AG20443 (cell line): ENCODE results near the gene SLC22A12.

Experiments used
- DNase-seq: peaks from one replicate; pipeline ENCODE4 v3.0.0; 2012; ENCODE audit warnings: low spot score, mixed read lengths

The SLC22A12 gene

DNA sequence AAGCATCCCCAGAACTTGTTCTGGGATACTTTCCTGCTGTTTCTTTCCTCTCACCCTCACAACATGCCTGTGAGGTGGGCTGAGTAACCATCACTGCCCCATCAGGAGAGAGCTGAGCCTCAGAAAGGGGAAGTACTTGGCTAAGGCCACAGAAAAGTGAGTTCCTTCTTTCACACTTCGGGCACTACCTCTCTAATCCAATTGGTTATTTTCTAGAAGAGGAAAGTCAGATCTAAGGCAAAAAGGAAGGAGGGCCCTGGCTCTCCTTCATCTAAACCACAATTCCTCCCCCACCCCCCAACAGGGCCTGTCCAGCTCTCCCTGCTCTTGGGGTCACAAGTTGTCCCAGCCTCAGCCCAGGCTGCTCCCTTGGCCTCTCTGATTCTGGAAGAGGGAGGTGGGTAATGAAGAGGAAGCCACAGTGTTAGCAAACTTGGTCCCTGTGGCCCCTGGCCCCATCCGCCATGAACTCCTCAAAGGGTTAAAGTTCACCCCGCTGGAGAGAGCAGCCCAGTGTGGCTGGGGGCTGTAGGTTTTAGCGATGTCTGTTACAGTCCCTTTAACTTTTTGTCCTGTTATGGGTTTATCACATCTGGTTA lies 34.0 kb downstream of the SLC22A12 start:
- DNase-seq, result no peak

DNA sequence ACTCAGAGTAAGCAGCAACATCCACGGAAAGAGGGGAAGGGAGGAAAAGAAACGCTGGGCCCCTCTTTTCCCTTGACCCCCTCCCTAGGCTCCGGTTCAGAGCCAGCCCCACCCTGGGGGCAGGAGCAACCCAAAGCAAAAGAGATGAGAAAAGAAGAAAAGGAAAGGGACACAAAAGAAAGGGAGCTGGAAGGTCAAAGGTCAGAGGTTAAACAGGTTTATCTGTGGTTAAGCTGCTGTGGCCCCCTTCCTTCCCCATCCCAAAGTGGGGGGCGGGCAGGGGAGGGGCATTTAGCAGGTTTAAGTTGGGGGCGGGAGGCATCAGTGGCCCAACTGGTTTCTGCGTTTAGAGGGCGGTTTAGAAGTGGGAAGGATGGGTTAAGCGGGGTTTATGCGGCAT lies 35.6 kb downstream of the SLC22A12 start:
- DNase-seq, result no peak

DNA sequence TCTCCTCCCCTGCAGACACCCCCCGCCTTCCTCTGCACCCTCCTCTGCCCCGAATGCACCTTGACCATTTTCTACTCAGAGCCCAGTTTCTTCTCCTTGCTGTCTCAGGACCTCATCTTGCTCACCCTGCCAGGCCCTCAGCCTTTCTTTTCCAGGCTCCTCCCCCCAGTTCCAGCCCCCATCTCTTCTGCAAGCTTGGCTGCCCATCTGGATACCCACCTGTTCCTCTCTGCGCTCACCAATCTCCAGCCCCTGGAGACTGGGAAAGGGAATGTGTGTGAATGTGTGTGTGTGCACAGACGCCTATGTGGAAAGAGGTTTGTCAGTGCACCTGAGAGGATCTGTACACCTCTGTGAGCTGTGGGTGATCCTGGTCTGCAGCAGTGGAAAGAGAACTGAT lies 36.4 kb downstream of the SLC22A12 start:
- DNase-seq, result no peak

DNA sequence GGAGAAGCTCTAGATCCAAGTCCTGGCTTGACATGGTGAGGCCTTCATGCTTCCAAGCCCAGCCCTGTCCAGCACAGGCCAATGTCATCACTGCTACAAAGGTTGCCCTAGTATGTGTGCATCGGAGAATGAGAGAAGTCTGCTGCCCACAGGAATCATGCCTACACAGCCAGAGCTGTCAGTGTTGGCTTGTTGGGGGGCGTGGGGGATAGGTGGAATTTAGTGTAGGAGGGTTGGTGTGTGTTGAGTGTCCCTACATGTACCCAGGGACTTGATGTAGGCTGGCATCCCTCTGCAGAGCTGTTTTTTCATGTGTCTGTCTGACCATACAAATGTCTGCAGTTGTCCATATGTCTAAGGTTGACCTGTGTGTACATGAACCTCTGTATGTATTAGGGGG lies 37.6 kb downstream of the SLC22A12 start:
- DNase-seq, result no peak

DNA sequence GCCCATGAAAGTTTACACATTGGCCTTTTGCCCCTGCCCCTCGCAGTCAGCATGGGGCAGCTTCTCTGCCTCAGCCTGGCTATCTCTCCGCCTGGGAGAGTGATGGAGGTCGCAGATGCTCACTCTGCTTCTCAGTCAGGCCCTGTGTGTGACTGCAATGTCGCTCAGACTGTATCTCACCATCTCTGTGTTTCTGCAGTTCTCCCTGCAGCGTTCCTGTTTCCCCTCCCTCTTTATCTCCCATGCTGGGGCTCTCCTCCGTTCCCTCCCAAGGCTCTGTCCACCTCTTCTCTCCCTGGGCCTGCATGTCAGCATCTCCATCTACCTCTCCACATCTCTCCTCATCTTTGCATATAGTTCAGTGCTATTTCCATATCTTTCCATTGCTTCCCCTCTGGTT lies 38.1 kb downstream of the SLC22A12 start:
- DNase-seq, result no peak

DNA sequence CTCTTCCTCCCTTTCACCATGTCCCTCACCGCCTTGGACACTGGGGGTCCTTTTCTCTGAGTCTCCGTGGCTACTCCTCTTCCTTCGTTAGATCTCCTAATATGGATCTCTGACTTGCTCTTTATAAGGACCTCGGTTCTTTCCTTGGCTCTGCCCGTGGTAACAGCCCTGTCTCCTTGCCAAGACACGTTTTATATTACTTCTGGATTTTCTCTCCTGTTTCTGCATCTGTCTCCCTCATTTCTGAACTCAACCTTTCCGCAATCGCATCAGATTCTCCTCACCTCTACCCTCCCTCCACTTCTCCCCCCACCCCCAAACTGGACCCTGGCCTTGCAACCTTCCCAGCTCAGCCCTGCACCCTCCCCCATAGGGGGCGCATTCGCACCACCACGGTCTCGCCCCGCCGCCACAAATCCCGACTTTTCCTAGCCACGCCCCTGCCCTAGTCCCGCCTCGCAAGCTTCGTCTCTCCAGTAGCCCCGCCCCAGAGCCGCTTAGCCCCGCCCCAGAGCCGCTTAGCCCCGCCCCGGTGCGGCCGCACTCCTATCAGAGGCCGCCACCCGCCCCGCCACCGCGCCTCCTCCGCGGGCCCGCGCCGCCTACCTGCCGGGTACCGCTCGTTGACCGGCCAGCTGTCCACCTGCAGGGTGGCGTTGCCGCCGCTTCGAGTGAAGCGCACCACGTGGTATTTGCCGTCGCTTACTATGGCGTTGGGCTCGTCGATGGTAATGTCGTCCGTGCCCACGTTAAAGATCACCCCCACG lies 39.0 kb downstream of the SLC22A12 start:
- no peak for DNase-seq

DNA sequence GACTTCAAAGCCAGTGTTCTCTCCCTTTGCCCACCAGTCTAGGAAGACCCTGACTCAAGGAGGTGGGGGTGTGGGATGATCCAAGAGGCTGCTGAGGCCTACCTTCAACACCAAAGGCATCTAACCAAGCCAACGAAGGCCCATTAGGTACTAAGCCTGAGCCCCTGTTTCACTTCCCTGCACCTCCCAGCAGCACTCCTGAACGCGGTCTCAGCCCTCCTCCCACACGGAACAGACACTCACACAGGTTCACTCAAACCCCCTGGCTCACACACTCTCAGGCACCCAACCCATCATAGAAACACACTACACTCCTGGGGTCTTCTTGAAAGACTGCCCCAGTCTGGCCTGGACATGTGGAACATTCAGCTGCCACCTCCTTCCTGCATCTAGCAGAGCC lies 40.7 kb downstream of the SLC22A12 start:
- no peak for DNase-seq

DNA sequence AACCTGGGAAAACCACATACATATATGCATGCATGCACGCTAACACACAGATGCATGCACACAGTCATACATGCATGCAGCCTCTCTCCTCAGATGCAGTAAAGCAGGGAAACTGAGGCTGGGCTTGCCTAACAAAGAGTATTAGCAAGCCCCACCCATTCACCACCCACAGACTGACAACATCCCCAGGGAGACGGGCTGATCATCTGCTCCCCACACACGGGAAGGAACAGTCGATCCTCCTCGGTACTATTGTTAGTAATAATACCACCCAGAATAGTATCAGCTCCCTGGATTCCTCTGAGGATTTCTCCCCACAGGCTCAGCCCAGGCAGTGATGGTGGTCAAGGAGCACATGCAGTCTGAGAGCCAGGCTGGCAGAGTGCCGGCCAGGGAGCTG lies 41.2 kb downstream of the SLC22A12 start:
- DNase-seq, result no peak

DNA sequence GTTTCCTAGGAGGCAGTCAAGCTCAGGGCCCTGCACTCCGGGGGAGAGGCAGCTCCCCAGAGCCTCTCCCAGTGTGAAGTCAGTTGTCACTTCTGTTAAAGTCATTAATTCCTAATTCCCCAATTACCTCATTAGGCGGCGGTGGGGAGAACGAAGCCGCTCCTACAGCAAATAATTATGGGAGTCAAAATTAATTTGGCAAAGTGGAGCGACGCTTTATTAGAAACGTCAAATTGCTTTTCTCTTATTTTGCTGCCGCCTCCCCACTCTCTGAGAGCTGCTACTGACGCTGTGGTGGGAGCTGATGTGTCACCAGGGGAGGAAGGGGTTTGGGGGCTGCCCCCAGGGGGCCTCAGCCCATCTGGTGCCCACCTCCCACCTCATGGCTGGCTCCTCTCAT lies 41.6 kb downstream of the SLC22A12 start:
- DNase-seq, result no peak

DNA sequence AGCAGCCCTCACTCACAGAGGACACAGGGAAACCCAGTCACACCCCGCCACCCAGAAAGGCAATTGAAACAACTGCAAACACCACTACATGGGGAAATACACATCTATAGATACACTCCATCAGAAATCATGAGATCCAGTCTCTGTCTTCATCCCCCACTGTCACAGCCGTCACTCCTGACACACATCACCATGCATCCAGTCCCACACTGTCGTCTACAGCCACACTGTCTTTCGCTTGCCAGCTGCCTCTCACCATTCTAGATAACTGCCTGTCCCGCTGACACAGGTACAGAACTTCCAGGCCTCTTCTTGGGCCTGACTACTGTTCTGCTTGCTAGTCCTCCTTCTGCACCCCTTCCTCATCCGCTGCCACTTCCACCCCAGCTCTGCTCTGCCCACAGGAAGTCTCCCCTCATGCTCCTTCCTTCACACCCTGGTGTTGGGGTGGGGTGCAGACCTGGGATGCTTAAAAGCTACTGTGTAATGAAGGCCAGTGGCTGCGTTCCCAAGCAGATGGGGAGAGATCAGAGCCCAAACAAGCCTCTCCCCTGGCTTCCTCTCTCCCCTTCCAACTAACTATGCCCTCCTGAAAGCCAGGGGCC lies 42.6 kb downstream of the SLC22A12 start:
- no peak for DNase-seq

DNA sequence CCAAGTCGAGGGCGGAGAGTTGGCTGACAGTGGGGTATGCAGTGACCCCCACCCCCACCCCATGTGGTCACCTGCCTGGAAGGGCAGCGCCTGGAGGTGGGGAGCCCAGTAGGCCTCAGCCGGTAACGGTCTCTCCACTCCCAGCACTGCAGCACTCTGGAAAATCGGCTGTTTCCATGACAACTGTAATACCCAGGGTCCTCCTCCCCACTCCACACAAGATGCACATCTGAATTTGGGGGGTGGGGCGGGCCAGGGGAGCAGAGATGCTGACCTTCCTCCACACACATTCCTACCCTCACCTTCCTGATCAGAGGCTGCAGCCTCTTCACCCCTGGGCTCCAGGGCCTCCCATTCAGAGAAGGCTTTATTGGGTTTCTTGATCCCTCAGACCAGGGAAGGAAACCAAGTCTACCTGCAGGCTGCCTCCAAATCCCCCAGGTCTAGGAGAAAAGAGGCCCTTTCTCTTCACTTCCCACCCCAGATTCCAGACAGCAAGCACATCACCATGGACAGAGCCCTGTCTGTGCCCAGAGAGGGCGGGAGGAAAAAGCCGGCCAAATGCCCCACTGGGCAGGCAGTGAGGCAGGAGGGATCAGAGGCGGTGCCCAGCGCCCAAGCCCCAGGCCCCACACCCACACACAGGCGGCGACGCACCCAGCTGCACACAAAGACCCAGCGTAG lies 46.5 kb downstream of the SLC22A12 start:
- no peak for DNase-seq

DNA sequence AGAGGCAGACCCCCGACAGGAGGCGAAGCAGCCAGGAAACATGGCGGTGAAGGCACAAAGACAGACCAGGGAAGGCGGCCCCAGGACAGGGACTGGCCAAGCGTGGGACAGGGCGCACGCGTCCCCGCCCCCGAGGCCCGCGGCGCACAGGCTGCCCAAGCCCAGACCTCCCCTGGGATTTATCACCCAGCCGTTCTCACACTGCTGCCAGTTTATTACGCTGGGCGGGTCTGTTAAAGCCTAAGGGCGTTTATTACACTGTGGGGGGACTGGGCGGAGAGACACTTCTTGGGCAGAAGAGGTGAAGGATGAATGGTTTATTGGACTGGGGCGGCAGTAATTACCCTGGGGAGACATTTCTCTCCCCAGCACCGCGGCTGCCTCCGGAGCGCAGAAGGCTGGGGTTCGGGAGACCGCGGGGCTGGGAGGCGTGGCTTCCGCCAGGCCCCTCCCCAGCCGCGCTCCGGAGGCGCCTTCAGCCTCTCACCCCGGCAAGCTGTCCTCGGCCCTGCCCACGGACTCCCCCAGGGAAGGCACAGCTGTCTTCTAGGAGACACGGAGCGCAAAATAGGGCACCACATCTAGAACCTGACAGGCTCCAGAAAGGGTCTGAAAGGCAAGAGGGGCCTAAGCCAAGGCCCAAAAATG lies 47.1 kb downstream of the SLC22A12 start:
- DNase-seq, result no peak

DNA sequence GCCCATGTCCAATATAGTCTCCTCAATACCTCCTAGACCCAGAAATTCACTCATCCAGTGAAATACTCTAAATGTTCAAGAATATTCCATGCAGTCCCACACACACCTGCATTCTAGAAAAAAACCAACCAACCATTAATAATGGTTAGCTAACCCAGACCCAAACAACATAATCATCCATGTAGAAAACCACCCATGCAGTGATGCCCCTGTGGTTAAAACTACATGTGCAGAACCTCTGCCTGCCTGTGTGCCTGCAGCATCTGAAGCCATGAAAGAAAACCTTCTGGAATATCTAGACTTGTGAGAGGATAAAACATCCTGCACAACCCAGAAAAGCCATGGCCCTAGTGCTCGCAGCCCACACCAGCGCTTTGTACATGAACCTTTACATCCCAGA lies 47.8 kb downstream of the SLC22A12 start:
- no peak for DNase-seq

DNA sequence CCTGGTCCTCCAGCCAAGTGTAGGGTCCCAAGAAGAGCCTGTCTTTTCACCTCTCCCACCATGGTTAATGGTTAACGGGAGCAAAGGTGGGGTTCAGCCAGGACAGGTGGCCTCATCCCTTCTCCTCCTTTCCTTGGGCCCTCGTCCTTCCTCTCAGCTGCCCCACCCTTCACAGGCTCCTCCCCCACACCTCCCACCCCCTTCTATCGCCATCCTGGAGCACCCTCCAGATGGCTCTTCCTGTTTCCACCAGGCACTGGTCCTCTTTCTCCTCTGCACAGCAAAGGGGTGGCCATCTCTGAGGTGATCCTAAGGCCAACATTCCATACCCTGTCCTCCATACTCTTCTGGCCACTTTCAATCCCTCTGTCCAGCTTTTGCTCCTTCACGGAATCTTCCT lies 48.9 kb downstream of the SLC22A12 start:
- no peak for DNase-seq

DNA sequence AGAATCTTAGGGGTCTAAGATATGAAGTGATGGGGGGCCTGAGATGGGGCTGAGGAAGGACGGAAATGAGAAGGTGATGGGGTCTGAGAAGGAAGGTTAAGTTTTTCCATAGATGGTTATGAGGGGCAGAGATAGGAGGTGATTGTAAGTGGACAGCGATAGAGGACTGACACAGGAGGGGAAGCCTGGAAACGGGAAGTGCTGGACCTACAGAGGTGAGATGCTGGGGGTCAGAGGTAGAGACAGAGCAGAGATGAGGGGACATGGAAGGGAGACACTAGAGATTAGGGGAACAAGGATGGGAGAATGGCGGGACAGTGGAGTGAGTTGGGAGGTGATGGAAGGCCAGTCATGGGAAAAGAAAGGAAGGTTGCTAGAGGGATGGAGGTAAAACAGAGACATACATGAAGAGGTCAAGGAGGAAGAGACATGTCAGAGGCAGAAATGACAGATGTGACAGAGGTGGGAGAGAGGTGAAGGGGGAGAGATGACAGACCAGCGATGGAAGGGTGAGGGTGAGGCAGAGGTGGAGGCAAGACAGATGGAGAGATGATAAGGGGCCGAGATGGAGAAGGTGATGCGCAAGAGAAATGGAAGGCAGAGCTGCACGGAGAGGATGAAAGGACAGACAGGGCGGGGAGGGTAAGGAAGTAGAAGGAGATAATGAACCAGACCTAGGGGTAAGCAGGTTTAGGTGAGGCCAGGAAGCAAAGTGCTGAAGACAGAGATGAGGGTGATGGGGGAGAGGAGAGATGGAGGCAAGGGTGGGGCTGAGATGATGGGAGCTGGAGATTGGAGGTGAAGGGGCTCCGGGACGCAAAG lies 50.8 kb downstream of the SLC22A12 start:
- DNase-seq, result no peak

DNA sequence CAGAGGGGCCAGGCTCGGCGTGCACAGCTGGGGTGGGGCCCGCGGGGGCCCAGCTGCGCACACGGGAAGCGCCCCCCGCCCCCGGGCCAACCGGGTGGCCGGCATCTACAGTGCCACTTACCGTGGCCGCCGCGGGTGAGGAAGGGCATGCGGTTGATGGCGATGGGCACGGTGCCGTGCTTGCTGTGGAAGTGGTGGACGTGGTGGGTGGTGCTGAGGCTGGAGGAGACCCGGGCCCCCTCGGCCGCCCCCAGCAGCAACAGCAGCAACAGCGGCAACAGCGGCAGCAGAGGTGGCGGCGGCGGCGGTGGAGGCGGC lies 51.4 kb downstream of the SLC22A12 start:
- DNase-seq, result no peak

DNA sequence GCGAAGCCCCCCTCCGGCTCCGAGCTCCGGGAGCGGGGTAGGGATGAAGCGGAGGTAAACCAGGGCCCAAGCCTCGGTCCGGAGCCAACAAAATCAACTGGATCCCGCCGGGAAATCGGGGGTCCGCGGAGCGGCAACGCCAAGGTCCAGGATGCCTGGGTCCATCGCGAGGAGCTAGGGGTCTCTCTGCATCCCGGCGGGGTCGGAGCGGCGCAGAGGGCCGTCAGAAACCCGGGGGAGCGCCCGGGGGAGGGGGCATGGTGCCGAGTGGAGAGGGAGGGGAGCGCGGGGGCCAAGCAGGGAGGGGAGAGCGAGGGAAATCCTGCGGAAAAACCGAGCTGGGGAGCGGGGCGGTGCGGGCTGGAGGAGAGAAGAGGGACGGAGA lies 51.8 kb downstream of the SLC22A12 start:
- no peak for DNase-seq

DNA sequence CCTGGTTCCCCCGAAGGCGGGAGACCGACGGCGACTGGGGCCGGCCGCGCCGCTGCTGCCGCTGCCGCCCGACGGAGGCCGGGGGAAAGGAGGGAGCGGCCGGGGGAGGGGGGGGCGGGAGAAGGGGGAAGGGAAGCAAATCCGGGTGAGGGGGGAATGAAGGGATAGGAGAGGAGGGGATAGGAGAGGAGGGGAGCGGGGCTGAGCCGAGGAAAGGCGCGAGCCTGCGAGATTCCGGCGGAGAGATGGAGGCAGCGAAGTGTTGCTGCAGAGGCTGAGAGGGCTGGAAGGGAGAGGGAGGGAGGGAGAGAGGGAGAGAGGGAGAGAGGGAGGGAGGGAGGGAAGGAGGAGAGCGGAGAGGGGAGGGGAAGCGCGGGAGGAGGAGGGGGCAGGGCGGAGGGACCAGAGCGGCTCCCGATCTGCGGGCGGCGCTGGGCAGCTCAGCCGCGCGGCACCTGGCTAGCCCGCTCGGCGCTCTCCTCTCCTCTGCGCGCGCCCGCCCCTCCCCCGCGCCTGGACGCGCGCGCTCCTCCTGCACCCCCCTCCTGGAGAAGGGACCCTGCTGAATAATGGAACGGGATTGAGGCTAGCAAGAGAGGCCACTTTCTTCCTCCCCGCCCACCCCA lies 52.3 kb downstream of the SLC22A12 start:
- DNase-seq, result peak; percentile 35

DNA sequence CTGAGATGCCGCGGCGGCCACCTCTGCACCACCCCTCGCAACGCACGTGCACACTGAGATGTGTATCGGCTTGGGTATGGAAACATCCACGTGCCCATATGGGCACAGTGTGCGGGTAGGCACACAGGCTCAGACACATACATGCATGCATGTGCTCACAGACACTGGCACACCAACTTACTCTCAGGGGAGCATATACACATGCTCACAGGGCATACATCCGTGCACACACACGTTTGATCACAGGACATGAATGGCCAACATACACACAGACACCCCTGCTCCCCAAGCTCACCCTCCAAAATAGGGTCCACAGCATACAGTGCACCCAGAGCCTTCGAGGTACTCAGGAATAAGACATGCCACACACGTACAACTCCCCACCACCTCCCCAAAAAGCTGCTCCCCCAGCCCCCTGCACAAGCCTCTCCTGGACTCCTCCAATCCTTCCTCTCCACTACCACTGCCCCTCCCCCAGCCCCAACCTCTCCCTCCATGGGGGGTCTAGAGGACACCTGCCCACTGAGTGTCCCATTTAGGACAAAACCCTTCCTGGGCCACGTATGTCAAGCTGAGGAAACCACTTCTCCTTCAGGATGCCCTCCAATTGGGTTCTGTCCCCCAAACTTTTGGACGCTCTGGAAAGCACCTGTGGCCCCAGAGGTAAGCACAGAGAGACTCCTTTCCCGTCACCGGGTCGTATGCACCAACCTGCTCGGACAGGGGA lies 53.1 kb downstream of the SLC22A12 start:
- no peak for DNase-seq

DNA sequence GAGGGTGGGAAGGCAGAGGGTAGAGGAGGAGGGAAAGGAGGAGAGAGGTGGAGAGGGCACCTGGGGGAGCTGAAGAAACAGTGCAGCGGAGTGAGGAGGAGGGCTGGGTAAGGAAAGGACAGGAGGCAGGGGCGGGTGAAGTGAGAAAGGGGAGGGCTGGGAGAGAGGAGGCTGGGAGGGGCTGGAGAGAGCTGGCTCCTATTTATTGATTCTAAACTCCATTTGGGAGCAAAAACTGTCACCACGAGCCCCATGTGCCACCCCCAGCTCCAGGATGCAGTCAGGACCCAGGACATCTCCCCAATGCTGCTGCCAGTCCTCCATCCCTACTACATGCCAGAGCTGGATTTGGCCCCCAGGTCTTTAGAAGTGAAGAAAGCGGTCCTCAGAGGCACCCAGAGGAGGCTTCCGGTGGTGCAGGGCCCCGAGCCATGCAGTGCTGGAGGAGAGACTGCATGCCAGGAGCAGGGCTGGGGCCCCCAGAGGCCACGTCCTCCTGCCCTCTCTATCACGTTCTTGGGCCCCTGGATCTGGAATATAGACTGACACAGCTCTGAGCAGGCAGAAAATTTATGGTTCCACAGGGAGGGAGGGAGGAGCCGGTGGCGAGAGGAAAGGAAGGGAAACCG lies 53.7 kb downstream of the SLC22A12 start:
- peak; percentile 33 for DNase-seq
